HepG2 (cell line): Measurements from ENCODE around the gene CSNK1D. TPM values are rescaled to one million over a fixed set of nuclear protein-coding genes. Genes with fewer than 3 reads are reported as not detected.

Experiments used
- ATAC-seq: fragments of 200-7000 bp; cut with Tn5 transposase; 3 replicates; pipeline ENCODE4 v1.9.1; 2020; ENCODE audit warnings: mild to moderate bottlenecking, moderate library complexity
- BruUV-seq: library from RNA; stranded (reverse); fragments of 400-500 nt; replicated peaks from 2 replicates; lab custom pipeline; 2021; lab: Mats Ljungman, UMichigan
- CTCF ChIA-PET: fragments of 300-600 bp; formaldehyde crosslinking; extraction: SDS; loops from one replicate; lab custom pipeline; 2021; ENCODE audit warnings: low total read pairs, inconsistent platforms, low intra/inter-chr PET ratio; lab: Yijun Ruan, JAX
- POLR2A ChIA-PET: fragments of 350-600 bp; sonication (Branson Sonifier 250); formaldehyde crosslinking; loops from one replicate; lab custom pipeline; 2020; ENCODE audit warnings: antibody characterized with exemption, inconsistent platforms; lab: Yijun Ruan, JAX
- DNase-seq: peaks from one replicate; pipeline ENCODE4 v3.0.0-alpha.2; 2015; ENCODE audit warnings: low spot score
- FAIRE-seq: peaks from 3 replicates; lab custom pipeline; 2011; peaks lifted over from hg19 to GRCh38; lab: Jason Lieb, UNC
- H2AFZ ChIP-seq: one replicate; pipeline ENCODE4 v1.6.1; 2011; ENCODE audit warnings: low read length, inconsistent platforms
- H3K27ac ChIP-seq: fragments of 300-600 bp; 3 replicates; pipeline ENCODE4 v1.8.0; 2011; ENCODE audit warnings: mixed run types, mild to moderate bottlenecking, mixed read lengths, low read length, inconsistent platforms; ENCODE audit not compliant: insufficient read depth; ENCODE audit errors: extremely low read length
- H3K27me3 ChIP-seq, 2 experiments: fragments of 200-600 bp in 1 of 2; 2 replicates in 1 of 2; 3 replicates in 1 of 2; pipeline versions ENCODE4 v1.6.0 to v1.8.0; 2011; ENCODE audit warnings: low read length in 2 of 2, mild to moderate bottlenecking in 2 of 2, moderate library complexity in 2 of 2, inconsistent platforms in 1 of 2; ENCODE audit not compliant: insufficient read depth in 2 of 2, control insufficient read depth in 1 of 2
- H3K36me3 ChIP-seq, 2 experiments: fragments of 200-600 bp in 1 of 2; replicated peaks in 1 of 2; 2 replicates in 1 of 2; 3 replicates in 1 of 2; pipeline versions ENCODE4 v1.5.1 to v1.8.0; 2011; ENCODE audit warnings: low read length in 2 of 2, inconsistent platforms in 1 of 2; ENCODE audit not compliant: insufficient read depth in 2 of 2, control insufficient read depth in 1 of 2
- H3K4me1 ChIP-seq: 2 replicates; pipeline ENCODE4 v1.5.1; 2012; ENCODE audit warnings: low read length, inconsistent platforms; ENCODE audit not compliant: insufficient read depth
- H3K4me2 ChIP-seq: 2 replicates; pipeline ENCODE4 v1.6.0; 2011; ENCODE audit warnings: low read depth, low read length, inconsistent platforms
- H3K4me3 ChIP-seq, 3 experiments: fragments of 200-600 bp in 1 of 3; sonication (generic), shearing (Covaris generic) in 1 of 3; replicated peaks in 1 of 3; 2 replicates each; pipeline ENCODE4 v1.5.1; 2011 to 2016; ENCODE audit warnings: low read length in 3 of 3, inconsistent platforms in 2 of 3, low read depth in 2 of 3, mild to moderate bottlenecking in 2 of 3, control low read depth in 1 of 3, mixed read lengths in 1 of 3; ENCODE audit not compliant: insufficient read depth in 1 of 3
- H3K79me2 ChIP-seq: one replicate; pipeline ENCODE4 v1.6.1; 2011; ENCODE audit warnings: low read length, inconsistent platforms; ENCODE audit not compliant: insufficient read depth
- H3K9ac ChIP-seq: 2 replicates; pipeline ENCODE4 v1.6.0; 2011; ENCODE audit warnings: mild to moderate bottlenecking, low read depth, low read length, inconsistent platforms; ENCODE audit not compliant: insufficient read depth
- H3K9me3 ChIP-seq: 2 replicates; pipeline ENCODE4 v1.5.1; 2012; ENCODE audit warnings: mild to moderate bottlenecking, low read length
- H4K20me1 ChIP-seq: 2 replicates; pipeline ENCODE4 v1.6.0; 2011; ENCODE audit warnings: inconsistent platforms, mild to moderate bottlenecking, low read length, moderate library complexity; ENCODE audit not compliant: insufficient read depth
- ESRRA ChIP-seq: sonication (generic); formaldehyde crosslinking; IDR thresholded peaks from 2 replicates; pipeline ENCODE4 v1.5.1; 2020; ENCODE audit warnings: mild to moderate bottlenecking, low read depth, missing genetic modification reagents
- FLYWCH1 ChIP-seq: sonication (generic); formaldehyde crosslinking; IDR thresholded peaks from 2 replicates; pipeline ENCODE4 v1.8.1; 2023; ENCODE audit warnings: mild to moderate bottlenecking, missing genetic modification reagents
- GABPB1 ChIP-seq: IDR thresholded peaks from 2 replicates; pipeline ENCODE4 v1.6.1; 2016; ENCODE audit warnings: mild to moderate bottlenecking, missing genetic modification reagents, moderate library complexity, missing compliant biosample characterization
- MTA1 ChIP-seq: sonication (generic); formaldehyde crosslinking; IDR thresholded peaks from 2 replicates; pipeline ENCODE4 v1.4.0; 2020; ENCODE audit warnings: missing genetic modification reagents, mild to moderate bottlenecking, borderline replicate concordance
- NR3C1 ChIP-seq: sonication (generic); formaldehyde crosslinking; IDR thresholded peaks from 2 replicates; pipeline ENCODE4 v1.4.0; 2020; ENCODE audit warnings: missing genetic modification reagents
- SP4 ChIP-seq: sonication (generic); formaldehyde crosslinking; IDR thresholded peaks from 2 replicates; pipeline ENCODE4 v1.8.1; 2023; ENCODE audit warnings: mild to moderate bottlenecking, missing genetic modification reagents
- ZNF879 ChIP-seq: sonication (generic); formaldehyde crosslinking; IDR thresholded peaks from 2 replicates; pipeline ENCODE4 v1.8.1; 2023; ENCODE audit warnings: missing genetic modification reagents
- WGBS: methylation state at CpG from one replicate; pipeline ENCODE4 v1.1.6; 2017; ENCODE audit warnings: low lambda C conversion rate; 5-methylcytosine and 5-hydroxymethylcytosine counted together
- in situ Hi-C: cut with HindIII; loops from 2 replicates; pipeline ENCODE4 v1.10.0; 2017; ENCODE audit warnings: low pct_unique_long_range_greater_than_20kb; ENCODE audit not compliant: extremely low pct_ligation_motif_present
- intact Hi-C: fragments of 100-400 bp; cut with micrococcal nuclease; formaldehyde crosslinking; loops from one replicate; pipeline ENCODE4 v1.10.0; 2022; ENCODE audit not compliant: unreplicated experiment
- polyA plus RNA-seq, 8 experiments: library from polyadenylated mRNA; depleted of rRNA in 3 of 8; stranded (reverse) in 7 of 8; unstranded in 1 of 8; fragments of >200 nt; fragmentation: Illumina TruSeq in 4 of 8; extraction: Trizol in 4 of 8; gene quantifications; 2 replicates each; pipeline versions ENCODE4 v1.2.1 to v1.2.3, GENCODE V29; 2011 to 2016; ENCODE audit warnings: low read depth in 4 of 8, missing spikeins in 1 of 8, mixed read lengths in 1 of 8; ENCODE audit not compliant: insufficient read depth in 1 of 8
- total RNA-seq, 5 experiments: library from RNA; depleted of rRNA; stranded (reverse); fragments of >200 nt; fragmentation: Illumina TruSeq; extraction: Trizol; gene quantifications; 2 replicates each; pipeline ENCODE4 v1.2.3, GENCODE V29; 2016; ENCODE audit warnings: low read depth in 1 of 5

The CSNK1D gene
- total and polyA plus RNA-seq, 2 of the 13 experiments (the other 11 are each of a cell fraction or from before 2014, with no cell fraction given) = 31.5 to 128 TPM

GRCh38 chr17:82309656-82310570 is 36.4 kb upstream of the CSNK1D start (continued):
- TF ChIP-seq ESRRA (peak; percentile 61; the same call in 1 of the 2 replicates), MTA1 (CRISPR knock-in tag) (peak; percentile 57; the same call in 1 of the 2 replicates), GABPB1 (peak; percentile 17; the same call in 1 of the 2 replicates)

- H3K9me3 ChIP-seq = no peaks in the 10 kb centered on the region
- H3K27ac ChIP-seq = no peak overlapping the region
- CTCF ChIA-PET = no interaction called here
- H3K79me2 ChIP-seq = no peaks in the 10 kb centered on the region
- 77% methylated on average over 20 of the region's 20 CpGs for WGBS
- no peaks in the 10 kb centered on the region for H3K27me3 ChIP-seq
- peak overlapping the region; percentile 75; the same call in 1 of the 2 replicates for H3K4me2 ChIP-seq
- H4K20me1 ChIP-seq = no peaks in the 10 kb centered on the region
- no peak overlapping the region for H3K4me3 ChIP-seq
- H3K9ac ChIP-seq = 0 out of 2 replicates have a peak overlapping the region, but pooled peaks have one; percentile 30
- H2AFZ ChIP-seq = no peak overlapping the region
- TF ChIP-seq ZNF879 (CRISPR knock-in tag) = peak; percentile 66; the same call in 1 of the 2 replicates
- TF ChIP-seq SP4 (CRISPR knock-in tag) = 0 out of 2 replicates have a peak, but pooled peaks have one; percentile 19
- 0 out of 2 replicates have a peak, but pooled peaks have one; percentile 46 for TF ChIP-seq FLYWCH1 (CRISPR knock-in tag)
- TF ChIP-seq NR3C1 (CRISPR knock-in tag) = no peak
- intact Hi-C loops (no loop called here), in situ Hi-C loops (no loop called here)
- DNase-seq (no peak), FAIRE-seq (no peak), ATAC-seq (no peak)
- no peaks in the 10 kb centered on the region for H3K36me3 ChIP-seq
- peaks cover 73% of the 10 kb centered on the region for H3K4me1 ChIP-seq
- POLR2A ChIA-PET = interaction anchor here (0.9 to 12.8 kb wide), 8 partner anchors 9 to 77 kb away, joined by 3 to 270 read pairs (median 49); partner anchors contain the start of genes CD7, SECTM1 and SLC16A3
- BruUV-seq = no TSS peak
Measured at GRCh38 chr17:82305727-82306300, 32.3 kb upstream of the CSNK1D start.
